Stimulated activated CD8-positive, alpha-beta memory T cell treated with anti-CD3 and anti-CD28 coated beads, Interleukin-15, amount 100 ng/mL, for 4 hours (primary cell): Measurements from ENCODE around the gene TRIM50.
A peak's percentile ranks its signal among the peaks of the same experiment; 100 is the strongest.
"Not testable (repeated sequence)": the region's sequence is repeated elsewhere in the genome, so short reads cannot be mapped to it uniquely, and the experiment has no call there.

Source experiments
- DNase-seq, 2 donors: peaks; one replicate each; pipeline ENCODE4 v3.0.0-alpha.2; 2020; ENCODE audit warnings: low read depth in 2 of 2

The TRIM50 gene

DNA sequence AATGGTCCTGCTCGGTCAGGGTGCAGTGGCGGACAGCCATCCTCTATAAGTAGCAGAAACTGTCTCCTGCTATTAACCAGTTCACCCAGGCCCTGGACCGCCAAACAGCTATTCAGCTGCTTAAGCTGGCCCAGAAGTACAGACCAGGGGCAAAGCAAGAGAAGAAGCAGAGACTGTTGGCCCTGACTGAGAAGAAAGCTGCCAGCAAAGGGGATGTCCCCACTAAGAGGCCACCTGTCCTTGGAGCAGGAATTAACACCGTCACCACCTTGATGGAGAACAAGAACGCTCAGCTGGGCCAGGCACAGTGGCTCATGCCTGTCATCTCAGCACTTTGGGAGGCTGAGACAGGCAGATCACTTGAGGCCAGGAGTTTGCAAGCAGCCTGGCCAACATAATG, 13.6 kb downstream of the TRIM50 start:
- no peak for DNase-seq

DNA sequence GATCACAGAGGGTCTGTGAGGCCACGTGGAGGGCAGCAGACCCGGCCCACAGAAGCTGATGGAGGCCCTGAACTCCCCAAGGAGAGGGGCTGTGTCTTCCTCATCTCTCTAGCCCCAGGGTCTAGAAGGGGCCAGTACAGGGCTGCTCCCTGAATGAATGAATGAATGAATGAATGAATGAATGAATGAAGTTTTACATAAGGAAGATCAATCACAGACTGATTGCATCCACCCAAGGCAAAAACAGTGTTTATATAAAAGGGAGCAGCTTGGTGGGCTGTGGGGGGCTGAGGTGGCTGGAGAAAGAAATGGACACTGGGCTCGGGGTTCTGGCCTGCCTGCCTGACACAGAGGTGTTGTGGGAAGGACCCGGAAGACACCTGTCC, 14.4 kb downstream of the TRIM50 start:
- no peak for DNase-seq

GRCh38 chr7:73312831-73313520, 14.9 kb downstream of the TRIM50 start:
- no peak for DNase-seq

DNA sequence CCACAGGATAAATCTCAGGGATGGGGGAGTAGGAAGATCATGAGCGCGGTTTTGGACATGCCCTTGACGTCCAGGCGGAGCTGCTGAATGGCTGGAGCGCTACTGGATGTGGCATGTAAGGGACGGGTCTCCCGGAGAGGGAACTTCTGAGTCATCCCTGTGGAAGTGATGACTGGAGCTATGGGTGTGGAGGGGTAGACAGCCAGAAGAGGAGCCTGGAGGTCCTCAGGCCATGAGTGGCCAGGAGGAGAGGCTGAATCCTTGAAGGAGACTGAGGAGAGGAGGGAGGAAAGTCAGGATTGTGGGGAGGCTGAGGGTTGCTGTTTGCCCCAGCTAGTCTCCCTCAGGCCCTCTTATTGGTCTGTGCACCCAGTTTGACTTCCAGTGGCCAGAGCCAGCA, 16.5 kb downstream of the TRIM50 start:
- DNase-seq, result not testable (repeated sequence)

DNA sequence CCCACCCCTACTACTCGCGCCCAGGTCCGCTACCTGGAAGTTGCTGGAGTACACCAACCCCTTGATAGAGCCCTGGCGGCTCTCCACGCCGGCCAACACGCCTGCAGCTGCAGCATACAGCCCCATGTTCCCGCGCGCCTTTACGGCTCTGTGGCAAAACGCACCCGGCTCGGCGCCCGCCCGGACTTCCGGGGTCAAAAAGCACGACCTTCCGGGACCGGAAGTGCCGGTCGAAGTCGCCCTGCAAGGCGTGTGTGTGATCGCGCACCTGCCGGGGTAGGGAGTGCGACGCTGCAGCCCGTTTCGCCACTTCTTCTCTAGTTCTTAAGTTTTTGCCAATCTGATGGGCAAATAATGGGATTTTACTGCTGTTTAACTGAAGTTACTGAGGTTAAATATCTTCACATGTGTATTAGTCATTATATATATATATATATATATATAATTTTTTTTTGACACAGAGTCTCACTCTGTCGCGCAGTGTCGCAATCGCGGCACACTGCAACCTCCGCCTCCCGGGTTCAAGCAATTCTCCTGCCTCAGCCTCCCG, 19.1 kb downstream of the TRIM50 start, which contains the start of gene NSUN5:
Gene NSUN5, minus strand, starts transcription at position 162 of the 550 bp plus-strand sequence. Its CDS starts 36 bp downstream, at position 126.
- peak; percentile 74 to 78 for DNase-seq

DNA sequence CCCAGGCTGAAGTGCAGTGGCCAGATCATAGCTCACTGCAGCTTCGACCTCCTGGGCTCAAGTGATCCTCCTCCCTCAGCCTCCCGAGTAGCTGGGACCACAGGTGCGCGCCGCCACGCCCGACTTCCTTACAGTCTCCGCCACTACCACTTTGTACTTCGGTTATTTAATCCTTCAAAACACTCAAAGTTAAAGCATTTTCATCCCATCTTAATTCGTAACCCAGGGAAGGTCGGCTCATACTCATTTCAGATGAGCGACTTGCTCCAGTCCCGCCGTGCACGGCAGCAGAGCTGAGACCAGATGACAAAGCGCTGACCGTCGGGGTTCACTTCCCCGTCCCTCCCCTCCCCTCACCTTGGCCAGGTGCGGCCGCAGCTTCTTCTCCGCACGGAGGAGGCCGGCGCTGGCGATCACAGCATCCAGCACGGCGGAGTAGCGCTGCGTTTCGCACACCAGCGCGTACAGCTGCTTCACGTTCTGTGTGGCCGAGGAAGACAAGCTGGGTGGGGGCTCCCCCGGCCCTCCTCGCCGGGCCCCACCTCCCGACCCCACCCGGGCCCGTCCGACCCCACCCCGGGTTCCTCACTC, 19.7 kb downstream of the TRIM50 start:
- no peak for DNase-seq

DNA sequence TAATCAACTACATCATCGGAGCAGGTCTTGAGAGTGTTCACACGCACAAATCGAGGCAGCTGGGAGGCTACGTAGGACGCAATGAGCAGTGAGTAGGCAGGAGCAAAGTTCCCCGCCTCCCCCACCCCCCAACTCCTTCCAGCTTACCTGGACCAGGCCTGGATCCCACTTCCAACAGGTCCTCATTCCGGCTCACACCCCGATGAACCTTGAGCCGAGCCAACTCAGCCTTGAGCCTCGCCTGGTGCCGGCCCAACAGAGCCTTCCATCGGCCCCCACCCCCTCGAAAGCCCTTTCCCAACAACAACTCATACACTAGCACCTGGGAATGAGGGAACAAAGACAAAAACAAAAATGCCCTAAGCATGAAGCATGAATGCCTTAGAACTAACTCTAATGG, 20.4 kb downstream of the TRIM50 start:
- DNase-seq, result no peak

DNA sequence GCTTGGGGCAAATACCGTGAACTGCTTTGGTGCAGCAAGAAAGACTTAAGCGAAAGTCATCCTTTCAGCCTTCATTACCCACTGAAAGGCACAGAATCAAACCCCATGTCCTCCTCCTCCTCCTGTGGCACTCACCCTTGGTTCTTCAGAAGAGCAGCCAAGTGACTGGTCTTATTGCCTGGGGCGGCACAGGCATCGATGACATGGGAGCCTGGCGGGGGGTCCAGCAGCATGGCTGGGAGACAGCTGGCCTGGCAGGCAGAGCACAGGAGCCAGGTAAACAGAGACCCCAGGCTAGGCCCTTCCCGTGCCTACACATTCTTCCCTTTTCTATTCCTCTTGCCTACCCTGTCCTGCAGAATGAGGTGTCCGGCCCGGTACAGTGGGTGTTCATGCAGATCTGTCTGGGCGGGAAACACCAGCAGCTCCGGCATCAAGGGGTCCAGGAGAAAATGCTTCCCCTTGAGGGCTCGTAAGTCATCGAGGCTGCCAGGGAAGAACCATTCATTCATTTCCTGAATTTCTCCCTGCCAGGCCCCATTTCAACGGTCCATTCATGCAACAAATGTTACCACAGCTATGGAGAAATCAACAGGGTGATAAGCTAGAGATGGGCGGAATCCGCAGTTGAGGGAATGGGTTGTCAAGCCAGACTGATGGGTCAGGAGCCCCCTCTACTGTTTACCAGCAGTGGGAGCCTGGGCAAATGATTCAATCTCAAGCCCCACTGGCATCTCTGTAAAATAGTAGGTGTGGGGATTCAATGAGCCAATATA, 23.1 kb downstream of the TRIM50 start:
- not testable (repeated sequence) for DNase-seq

DNA sequence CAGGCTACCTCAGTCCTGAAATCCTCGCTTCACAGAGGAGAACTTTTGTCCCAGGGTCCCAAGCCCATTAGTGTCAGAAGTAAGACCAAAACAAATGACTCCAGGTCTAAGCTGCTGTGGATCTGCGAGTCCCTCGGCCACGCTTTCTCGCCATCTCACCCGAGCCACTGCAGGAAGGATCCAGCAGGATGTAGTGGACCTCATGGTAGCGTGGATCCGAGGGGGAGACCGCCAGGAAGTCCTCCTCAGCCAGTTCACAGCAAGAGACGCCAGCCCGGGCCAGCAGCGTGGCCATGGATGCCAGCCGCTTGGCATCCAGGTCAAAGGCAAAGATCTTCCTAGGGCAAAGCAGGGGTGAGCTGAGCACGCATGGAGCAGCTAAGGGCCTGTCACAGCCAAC, 23.8 kb downstream of the TRIM50 start:
- DNase-seq, result no peak

DNA sequence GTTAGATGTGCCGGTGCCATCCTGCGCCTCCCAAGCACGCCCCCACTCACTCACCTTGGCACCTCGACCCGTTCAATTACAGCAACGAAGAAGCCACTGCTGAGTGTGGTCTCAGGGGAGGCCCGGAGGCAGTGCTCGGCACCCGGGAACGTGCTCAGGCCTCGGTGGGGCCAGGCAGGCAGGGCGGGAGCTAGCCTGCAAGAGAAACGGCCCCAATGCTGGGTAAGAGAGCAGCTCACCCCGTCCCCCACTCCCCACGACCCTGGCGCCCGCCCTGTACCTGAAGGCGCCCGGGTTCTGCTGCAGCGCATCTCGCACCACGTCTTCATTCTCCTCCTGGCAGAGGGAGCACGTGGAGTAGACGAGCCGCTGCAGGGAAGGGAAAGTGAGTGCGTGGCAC, 24.3 kb downstream of the TRIM50 start:
- DNase-seq, result no peak

- DNase-seq, result not testable (repeated sequence)
Observed at GRCh38 chr7:73302846-73303245, 25.0 kb downstream of the TRIM50 start.

- DNase-seq, result not testable (repeated sequence)
Observed at GRCh38 chr7:73301108-73301507, 26.8 kb downstream of the TRIM50 start.

DNA sequence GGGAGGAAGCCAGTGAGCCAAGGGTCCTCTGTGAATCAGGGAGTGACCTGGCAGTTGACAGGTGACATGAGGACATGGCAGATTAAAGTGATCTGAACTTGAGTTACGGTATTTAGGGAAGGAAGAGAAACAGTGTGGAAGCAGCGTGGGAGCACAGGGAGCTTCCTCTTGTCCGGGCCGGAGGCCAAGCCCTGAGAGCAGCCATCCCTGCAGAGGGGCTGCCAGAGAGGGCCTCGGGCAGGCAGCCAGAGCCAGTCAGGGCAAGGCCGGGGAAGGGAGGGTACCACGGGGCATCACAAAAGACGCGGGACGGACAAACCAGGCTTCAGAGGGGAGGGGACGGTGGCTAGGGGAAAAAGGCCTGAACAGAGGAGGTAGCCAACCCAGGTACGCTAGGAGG, 28.1 kb downstream of the TRIM50 start:
- DNase-seq, result not testable (repeated sequence)

DNA sequence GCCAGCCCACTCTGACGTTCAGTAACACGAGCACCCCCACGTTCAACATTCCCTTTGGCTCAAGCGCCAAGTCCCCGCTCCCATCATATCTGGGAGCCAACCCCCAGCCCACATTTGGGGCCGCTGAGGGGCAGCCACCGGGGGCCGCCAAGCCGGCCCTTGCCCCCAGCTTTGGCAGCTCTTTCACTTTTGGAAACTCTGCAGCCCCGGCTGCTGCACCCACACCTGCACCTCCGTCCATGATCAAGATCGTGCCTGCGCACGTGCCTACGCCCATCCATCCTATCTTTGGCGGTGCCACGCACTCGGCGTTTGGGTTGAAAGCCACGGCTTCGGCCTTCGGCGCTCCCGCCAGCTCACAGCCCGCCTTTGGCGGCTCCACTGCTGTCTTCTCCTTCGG, 30.2 kb downstream of the TRIM50 start:
- DNase-seq, result not testable (repeated sequence)

- DNase-seq, result not testable (repeated sequence)
Observed at GRCh38 chr7:73297235-73297634, 30.6 kb downstream of the TRIM50 start.

DNA sequence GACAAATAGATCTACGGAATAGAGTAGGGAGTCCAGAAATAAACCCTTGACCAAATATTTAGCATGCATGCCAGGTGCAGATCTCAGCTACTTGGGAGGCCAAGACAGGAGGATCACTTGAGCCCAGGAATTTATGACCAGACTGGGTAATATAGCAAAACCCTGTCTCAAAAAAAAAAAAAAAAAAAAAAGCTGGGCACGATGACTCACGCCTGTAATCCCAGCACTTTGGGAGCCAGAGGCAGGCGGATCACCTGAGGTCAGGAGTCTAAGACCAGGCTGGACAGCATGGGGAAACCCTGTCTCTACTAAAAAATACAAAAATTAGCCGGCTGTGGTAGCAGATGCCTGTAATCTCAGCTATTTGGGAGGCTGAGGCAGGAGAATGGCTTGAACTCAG, 50.7 kb downstream of the TRIM50 start:
- not testable (repeated sequence) for DNase-seq

DNA sequence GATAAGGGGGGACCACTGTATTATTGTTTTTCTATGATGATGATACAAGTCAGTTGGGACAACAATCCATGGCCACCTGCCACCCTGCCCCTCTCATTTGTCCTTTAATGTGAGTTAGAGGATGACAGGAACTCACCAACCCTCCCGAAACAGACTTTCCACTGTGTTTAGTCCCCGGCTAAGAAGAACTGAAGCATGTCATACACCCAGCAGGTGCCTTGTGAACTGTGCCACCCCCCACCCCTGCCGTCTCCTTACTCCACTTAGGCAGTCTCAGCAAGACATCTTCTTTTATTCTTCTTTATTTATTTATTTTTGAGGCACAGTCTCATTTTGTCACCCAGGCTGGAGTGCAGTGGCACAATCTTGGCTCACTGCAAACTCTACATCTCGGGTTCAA, 60.1 kb downstream of the TRIM50 start:
- not testable (repeated sequence) for DNase-seq

- not testable (repeated sequence) for DNase-seq
Observed at GRCh38 chr7:73266719-73267368, 61.0 kb downstream of the TRIM50 start.
